Choroid plexus epithelial cell (primary cell): ENCODE data around the gene PPDPF.

Experiments
- DNase-seq: peaks from one replicate; pipeline ENCODE4 v3.0.0-alpha.2; 2010; ENCODE audit warnings: low read depth
- H3K4me3 ChIP-seq: 2 replicates; pipeline ENCODE4 v1.5.1; 2011; ENCODE audit warnings: low read depth, mild to moderate bottlenecking, control low read depth, low read length, moderate library complexity
- TF ChIP-seq, protein P1 (sequence below): conservative IDR thresholded peaks from 2 replicates; pipeline ENCODE4 v1.5.1; 2011; ENCODE audit warnings: low read depth, mild to moderate bottlenecking, control low read depth, inconsistent platforms, low read length, moderate library complexity

Gene PPDPF

GRCh38 chr20:63539441-63540370, 19.1 kb downstream of the PPDPF start:
- no peak for DNase-seq
- TF ChIP-seq, protein P1, sequence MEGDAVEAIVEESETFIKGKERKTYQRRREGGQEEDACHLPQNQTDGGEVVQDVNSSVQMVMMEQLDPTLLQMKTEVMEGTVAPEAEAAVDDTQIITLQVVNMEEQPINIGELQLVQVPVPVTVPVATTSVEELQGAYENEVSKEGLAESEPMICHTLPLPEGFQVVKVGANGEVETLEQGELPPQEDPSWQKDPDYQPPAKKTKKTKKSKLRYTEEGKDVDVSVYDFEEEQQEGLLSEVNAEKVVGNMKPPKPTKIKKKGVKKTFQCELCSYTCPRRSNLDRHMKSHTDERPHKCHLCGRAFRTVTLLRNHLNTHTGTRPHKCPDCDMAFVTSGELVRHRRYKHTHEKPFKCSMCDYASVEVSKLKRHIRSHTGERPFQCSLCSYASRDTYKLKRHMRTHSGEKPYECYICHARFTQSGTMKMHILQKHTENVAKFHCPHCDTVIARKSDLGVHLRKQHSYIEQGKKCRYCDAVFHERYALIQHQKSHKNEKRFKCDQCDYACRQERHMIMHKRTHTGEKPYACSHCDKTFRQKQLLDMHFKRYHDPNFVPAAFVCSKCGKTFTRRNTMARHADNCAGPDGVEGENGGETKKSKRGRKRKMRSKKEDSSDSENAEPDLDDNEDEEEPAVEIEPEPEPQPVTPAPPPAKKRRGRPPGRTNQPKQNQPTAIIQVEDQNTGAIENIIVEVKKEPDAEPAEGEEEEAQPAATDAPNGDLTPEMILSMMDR = no peak
- no peak overlapping the region for H3K4me3 ChIP-seq

DNA sequence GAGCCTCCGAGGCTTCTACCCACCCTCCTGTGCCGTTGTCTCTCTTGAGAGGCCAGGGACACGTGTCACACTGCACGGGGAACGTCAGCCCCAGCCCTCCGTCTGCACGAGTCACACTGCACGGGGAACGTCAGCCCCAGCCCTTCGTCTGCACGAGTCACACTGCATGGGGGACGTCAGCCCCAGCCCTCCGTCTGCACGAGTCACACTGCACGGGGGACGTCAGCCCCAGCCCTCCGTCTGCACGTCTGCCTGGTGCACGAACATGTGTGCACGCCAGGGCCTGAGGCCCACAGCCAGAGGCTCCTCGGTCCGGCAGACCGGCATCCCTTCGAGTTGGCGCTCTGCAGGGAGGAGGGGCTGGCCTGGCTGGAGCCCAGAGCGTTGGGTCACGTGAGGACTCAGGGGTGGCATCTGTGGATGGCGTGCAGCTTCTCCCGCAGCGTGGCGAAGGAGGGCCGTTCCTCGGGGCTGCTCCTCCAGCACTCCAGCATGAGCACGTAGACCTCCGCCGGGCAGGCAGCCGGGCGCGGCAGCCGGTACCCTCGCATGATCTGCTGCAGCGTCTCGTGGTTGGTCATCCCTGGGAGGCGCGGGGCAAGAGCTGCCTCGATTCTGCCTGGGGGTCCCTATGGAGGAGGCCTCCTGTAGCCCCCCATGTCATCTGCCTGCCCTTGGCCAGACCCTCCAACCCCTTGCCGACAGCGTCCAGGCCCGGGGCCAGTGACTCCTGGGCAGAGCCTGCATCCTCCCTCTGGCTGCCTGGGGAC, 20.0 kb downstream of the PPDPF start:
- TF ChIP-seq, protein P1 = no peak
- H3K4me3 ChIP-seq = no peak overlapping the region
- DNase-seq = no peak

GRCh38 chr20:63541371-63541770, 20.8 kb downstream of the PPDPF start:
- H3K4me3 ChIP-seq = no peak overlapping the region
- DNase-seq = no peak
- TF ChIP-seq, protein P1 = no peak

GRCh38 chr20:63542031-63542559, 21.5 kb downstream of the PPDPF start:
- no peak overlapping the region for H3K4me3 ChIP-seq
- no peak for DNase-seq
- TF ChIP-seq, protein P1 = no peak

GRCh38 chr20:63542696-63543095, 22.1 kb downstream of the PPDPF start:
- no peak overlapping the region for H3K4me3 ChIP-seq
- DNase-seq = no peak
- TF ChIP-seq, protein P1 = no peak

GRCh38 chr20:63543131-63543530, 22.6 kb downstream of the PPDPF start:
- no peak overlapping the region for H3K4me3 ChIP-seq
- no peak for DNase-seq
- TF ChIP-seq, protein P1 = no peak
